NOMO-1 treated with DMSO at 0.1 percent for 48 hours (cell line): ENCODE data around the gene BDP1.
"Not testable (repeated sequence)": the region's sequence is repeated elsewhere in the genome, so short reads cannot be mapped to it uniquely, and the experiment has no call there.

Source experiments
- DNase-seq: peaks from one replicate; lab custom pipeline; 2025; ENCODE audit not compliant: unreplicated experiment; lab: John Stamatoyannopoulos, UW

BDP1 gene

DNA sequence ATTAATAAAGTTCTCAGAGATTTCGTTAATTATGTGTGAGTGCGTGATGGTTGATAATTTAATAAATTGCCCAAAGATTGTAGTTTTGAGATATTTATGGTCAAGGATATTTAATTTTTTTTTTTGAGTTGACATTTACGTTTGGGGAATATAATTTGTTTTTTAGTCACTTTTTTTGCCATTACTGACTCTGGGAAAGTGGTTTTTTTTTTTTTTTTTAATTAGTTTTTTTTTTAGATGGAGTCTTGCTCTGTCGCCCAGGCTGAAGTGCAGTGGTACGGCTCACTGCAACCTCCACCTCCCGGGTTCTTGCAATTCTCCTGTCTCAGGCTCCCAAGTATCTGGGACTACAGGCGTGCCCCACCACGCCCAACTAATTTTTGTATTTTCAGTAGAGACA, 1.7 kb downstream of the BDP1 start:
- DNase-seq, result no peak

DNA sequence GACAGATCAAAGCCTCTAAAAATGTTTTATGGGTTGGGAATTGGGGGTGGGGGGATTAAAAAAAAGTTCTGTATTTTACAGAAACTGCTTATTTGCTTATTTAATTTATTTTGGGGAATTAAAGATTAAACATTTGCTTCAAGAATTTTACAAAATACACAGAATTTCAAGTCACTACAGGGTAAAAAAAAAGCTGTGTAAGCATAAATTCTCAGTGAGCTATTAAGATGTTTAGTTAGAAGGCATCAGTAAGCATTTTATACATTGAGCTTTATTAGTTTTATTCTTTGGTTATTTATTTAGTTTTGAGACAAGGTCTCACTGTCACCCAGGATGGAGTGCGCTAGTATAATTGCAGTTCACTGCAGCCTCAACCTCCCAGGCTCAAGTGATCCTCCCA, 5.2 kb downstream of the BDP1 start:
- no peak for DNase-seq

DNA sequence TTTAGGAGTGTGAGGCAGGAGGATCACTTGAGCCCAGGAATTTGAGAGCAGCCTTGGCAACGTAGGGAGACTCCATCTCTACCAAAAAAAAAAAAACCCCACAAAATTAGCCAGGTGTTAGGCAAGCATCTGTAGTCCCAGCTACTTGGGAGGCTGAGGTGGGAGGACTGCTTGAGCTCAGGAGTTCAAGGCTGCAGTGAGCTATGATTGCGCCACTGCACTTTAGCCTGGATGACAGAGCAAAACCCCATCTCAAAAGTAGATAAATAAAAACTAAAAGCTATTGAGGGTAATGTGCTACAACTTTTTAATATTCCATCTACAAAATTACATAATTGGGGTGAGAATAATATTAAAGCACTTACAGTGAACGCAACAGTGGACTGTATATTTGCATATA, 5.9 kb downstream of the BDP1 start:
- no peak for DNase-seq

DNA sequence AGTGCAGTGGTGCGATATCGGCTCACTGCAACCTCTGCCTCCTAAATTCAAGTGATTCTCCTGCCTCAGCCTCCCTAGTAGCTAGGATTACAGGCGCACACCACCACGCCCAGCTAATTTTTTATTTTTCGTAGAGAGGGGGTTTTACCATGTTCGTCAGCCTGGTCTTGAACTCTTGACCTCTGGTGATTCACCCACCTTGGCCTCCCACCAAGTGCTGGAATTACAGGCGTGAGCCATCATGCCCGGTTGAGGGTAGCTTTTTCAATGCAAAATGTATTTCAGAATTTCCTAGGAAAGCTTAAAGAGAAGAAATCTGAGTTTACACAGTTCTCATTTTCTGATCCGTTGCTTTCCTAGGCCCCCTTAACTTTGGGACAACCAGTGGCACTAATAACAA, 15.7 kb downstream of the BDP1 start:
- no peak for DNase-seq

DNA sequence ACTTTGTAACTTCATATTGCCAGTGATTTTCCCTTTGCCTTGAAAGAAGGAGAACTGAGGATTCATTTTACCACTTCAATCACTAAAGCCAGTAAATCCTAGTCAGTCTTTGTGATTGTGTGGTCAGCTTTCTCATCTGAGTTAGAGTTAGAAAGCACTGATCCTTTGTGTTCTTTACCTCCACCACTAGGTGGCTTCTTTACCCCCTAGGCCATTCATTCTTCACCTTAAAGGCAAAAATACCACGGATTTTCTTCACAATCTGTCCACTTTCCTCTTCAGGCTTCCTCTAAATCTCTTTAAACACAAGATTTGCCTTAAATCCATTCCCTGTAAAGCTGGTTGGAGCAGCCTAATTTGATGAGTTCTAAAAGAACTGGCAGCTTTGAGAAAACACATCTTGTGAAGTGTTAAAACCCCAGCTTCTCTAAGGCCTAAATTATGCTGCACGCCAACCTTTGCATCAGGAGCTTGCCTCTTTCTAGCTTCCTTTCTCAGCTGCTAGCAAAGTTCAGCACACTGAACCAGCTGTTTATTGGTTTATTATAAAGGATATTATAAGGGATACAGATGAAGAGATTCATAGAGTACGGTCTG, 20.4 kb downstream of the BDP1 start:
- DNase-seq, result peak; percentile 6

DNA sequence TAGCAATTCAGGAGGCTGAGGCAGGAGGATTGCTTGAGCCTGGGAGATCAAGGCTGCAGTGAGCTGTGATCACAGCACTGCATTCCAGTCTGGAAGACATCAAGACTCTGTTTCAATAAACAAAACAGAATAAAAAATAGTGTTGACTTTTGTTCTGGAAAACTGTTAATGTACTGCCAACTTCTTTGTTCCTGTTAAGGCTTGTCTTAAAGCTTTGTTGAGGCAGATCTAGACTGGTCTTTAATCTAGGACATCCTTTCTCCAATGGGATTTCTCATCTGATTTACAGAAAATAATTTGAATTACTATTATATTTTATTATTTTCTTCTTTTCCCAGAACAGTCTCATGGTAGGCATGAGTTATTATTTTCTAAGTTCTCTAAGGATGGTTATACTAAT, 26.0 kb downstream of the BDP1 start:
- DNase-seq, result no peak

DNA sequence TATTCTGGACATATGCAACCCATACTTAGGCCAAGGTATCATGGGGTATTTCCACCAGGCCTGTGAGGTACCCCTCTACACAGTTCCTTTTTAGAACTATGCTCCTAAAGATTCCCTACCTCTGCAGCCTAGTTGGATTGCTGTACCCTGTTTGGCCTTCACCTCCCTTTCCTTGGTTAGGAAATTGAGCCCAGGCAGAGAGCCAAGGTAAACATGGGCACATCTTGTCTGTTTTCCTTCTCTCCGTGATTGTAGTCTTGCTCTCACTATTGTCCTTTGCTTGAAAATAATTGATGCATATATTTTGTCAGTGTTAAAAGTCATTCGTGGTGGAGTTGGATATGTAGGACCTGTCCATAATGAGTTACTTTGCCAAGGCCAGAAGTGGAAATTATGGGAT, 26.7 kb downstream of the BDP1 start:
- no peak for DNase-seq

DNA sequence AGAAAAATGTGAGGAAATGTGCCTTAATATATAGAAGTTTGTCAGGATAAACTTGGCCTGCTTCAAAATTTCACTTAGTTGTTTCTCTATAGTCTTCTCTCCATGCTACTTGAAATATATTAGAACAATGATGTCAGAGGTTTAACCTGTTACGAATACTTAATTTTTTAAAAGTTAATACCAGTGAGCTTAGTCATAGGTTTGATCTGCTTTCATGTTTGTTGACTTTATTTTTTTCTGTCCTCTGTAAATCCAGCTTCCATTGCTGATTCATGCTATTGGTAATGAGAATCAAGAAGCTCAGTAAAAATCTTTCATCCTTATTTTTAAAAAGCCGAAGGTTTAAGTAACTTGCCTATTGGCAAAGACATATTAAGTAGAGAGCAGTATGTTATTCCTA, 27.9 kb downstream of the BDP1 start:
- no peak for DNase-seq

DNA sequence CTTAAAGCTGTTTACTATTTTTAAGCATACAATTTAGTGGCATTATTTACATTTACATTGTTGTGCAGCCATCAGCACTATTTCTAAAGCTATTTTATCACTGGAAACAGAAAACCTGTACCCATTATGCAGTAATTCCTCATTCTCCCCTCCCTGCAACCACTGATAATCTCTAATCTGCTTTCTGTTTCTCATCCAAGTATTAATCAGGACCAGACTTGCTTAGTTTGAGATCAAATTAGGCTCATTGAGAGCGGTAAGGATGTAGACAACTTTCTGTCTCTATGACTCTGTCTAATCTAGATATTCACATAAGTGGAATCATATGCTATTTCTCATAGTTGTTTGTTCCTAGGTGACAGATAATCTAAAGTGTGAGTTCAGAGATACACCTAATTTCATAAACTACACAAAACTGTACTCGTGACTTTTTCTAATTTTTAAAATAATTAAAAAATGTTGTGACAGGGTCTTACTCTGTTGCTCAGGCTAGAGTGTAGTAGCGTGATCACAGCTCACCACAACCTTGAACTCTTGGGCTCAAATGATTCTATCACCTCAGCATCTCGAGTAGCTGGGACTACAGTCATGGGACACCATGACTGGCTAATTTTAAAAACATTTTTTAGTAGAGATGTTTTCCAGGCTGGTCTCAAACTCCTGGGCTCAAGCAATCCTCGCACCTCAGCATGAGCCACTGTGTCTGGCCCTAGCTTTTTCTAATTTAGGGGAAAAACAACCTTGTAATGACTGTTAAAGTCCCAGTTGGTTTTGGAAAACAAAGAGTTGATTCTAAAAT, 37.6 kb downstream of the BDP1 start:
- no peak for DNase-seq

DNA sequence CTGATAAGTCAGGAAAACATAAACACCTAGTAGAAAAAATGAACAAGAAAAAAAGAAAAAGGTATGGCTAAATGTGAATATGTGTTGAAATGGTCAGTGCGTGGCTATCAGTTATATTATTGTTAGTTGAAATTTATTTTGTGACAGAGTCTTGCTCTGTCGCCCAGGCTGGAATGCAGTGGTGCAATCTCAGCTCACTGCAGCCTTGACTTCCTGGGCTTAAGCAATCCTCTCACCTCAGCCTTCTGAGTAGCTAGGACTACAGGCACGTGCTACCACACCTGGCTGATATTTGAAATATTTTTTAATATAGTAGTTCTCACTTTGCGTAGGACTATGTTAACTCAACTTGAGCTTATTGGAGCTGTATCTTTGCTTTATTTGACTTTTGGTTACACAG, 38.8 kb downstream of the BDP1 start:
- DNase-seq, result not testable (repeated sequence)

DNA sequence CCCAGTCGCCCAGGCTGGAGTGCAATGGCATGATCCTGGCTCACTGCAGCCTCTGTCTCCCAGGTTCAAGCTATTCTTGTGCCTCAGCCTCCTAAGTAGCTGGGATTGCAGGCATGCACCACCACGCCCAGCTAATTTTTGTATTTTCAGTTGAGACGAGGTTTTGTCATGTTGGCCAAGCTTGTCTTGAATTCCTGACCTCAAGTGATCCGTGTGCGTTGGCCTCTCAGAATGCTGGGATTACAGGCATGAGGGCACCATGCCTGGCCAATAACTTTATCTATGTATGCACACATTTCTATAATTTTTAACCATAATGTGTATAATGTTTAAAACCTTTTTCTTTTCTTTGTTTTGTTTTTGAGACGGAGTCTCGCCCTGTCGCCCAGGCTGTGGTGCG, 43.3 kb downstream of the BDP1 start:
- not testable (repeated sequence) for DNase-seq

DNA sequence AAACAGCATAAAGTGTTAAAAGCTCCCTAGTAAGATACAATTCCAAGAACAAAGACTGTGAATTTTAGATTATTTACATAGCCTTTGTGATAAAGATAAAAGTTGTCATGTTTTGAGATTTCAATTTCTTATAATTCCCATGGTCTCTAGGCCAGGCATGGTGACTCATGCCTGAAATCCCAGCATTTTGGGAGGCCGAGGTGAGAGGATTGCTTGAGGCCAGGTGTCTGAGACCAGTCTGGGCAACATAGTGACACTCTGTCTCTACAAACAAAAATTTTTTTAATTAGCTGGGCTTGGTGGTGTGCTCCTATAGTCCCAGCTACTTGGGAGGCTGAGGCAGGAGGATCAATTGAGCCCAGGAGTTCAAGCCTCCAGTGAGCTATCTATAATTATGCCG, 48.1 kb downstream of the BDP1 start:
- DNase-seq, result no peak

DNA sequence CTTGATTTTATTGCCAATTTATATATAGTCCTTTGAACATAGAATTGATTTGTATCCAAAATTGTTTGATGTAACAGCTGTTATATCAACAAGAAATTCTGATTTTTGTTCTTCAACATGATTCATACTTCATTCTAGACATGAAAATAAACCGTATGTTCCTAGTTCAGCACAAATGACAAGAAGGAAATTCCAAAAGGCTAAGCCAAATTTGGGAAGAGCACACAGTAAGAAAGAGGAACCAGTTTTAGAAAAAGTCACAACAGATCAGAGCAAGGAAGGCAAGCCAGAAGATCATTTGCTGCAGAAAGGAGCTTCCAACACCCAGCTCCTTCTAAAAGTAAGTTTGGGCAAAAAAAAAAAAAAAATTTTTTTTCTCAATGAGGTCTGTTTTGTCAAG, 66.7 kb downstream of the BDP1 start:
- no peak for DNase-seq

DNA sequence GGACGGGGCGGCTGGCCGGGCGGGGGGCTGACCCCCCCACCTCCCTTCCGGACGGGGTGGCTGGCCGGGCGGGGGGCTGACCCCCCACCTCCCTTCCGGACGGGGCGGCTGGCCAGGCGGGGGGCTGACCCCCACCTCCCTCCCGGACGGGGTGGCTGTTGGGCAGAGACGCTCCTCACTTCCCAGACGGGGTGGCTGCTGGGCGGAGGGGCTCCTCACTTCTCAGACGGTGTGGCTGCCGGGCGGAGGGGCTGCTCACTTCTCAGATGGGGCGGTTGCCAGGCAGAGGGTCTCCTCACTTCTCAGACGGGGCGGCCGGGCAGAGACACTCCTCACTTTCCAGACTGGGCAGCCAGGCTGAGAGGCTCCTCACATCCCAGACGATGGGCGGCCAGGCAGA, 70.2 kb downstream of the BDP1 start:
- not testable (repeated sequence) for DNase-seq

DNA sequence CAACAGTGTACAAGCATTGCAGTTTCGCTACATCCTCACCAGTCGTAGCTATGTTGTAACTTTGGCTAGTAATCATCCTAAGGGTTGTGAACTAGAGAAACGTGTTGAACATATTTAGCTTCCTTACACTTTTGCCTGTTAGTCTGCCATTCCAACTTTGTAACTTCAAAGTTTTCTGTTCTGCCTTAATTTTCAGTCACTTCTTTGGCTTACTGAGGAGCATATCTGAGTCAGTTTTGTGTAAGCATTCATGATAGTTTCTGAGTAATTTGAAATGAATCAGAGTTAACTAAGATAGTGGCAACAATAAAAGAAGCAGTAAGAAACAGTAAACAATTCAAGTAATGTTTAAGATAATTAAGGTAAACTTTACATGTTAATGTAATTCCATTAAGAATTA, 72.8 kb downstream of the BDP1 start:
- DNase-seq, result no peak

DNA sequence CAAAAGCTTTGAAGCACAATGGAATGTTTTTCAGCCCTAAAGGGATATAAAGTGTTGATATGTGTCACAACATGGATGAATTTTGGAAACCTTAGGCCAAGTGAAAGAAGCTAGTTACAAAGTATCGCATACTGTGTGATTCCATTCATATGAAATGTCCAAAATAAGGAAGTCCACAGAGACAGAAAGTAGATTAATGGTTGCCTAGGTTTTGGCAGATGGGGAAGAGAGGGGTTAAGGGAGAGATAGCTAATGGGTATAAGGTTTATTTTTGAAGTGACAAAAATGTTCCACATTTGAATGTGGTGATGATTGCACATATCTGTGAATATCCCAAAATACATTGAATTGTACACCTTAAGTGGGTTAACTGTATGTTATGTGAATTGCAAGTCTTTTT, 74.2 kb downstream of the BDP1 start:
- DNase-seq, result peak; percentile 28

DNA sequence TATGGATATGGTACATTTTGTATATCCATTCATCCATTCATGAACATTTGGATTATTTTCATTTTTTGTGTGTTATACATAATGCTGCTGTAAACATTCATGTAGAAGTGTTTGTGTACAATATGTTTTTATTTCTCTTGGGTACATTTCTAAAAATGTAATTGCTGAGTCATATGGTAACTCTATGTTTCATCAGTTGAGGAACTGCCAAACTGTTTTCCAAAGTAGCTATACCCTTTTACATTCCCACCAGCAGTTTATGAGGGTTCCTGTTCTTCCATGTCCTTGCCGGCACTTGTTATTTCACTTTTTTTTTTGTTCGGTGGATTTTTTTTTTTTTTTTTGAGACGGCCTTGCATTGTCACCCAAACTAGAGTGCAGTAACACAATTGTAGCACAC, 77.7 kb downstream of the BDP1 start:
- DNase-seq, result no peak

DNA sequence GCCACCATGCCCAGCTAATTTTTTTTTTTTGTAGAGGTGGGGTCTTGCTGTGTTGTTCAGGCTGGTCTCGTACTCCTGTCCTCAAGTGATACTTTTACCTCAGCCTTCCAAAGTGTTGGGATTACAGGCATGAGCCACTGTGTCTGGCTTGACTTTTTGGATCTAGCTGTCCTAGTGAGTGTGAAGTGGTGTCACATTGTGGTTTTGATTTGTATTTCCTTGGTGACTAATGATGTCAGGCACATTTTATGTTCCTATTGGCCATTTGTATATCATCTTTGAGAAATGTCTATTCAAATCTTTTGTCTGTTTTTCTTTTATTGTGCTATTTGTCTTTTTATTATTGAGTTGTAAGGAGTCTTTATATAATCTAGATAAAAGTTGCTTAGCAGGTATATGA, 78.2 kb downstream of the BDP1 start:
- no peak for DNase-seq

DNA sequence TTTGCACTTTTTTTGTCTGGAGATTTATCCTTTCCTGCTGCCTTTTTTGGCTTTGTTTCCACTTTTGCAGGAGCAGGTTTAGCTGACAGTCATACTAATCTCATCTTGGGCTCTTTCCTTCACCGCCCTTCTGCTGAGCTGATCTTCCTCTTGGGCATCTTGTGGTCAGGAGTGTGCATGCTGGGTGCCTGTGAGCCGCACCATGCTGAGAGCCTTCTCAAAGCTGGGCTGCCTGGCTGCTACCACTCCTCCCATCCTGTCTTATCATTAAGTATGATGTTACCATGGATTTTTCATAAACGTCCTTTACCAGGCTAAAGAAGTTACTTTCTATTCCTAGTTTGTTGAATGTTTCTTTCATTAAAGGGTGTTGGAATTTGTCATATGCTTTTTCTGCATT, 82.2 kb downstream of the BDP1 start:
- DNase-seq, result no peak

DNA sequence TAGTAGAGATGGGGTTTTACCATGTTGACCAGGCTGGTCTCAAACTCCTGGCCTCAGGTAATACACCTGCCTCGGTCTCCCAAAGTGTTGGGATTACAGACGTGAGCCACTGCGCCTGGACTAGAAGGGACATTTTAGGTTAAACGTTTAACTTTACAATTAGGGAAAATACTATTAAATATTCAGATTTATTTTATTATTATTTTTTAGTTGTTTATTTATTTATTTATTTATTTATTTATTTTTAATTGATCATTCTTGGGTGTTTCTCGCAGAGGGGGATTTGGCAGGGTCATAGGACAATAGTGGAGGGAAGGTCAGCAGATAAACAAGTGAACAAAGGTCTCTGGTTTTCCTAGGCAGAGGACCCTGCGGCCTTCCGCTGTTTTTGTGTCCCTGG, 95.4 kb downstream of the BDP1 start:
- not testable (repeated sequence) for DNase-seq

DNA sequence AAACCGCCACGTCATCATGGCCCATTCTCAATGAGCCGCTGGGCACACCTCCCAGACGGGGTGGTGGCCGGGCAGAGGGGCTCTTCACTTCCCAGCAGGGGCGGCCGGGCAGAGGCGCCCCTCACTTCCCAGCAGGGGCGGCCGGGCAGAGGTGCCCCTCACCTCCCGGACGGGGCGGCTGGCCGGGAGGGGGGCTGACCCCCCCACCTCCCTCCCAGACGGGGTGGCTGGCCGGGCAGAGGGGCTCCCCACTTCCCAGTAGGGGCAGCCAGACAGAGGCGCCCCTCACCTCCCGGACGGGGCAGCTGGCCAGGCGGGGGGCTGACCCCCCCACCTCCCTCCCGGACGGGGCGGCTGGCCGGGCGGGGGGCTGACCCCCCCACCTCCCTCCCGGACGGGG, 96.1 kb downstream of the BDP1 start:
- DNase-seq, result not testable (repeated sequence)

DNA sequence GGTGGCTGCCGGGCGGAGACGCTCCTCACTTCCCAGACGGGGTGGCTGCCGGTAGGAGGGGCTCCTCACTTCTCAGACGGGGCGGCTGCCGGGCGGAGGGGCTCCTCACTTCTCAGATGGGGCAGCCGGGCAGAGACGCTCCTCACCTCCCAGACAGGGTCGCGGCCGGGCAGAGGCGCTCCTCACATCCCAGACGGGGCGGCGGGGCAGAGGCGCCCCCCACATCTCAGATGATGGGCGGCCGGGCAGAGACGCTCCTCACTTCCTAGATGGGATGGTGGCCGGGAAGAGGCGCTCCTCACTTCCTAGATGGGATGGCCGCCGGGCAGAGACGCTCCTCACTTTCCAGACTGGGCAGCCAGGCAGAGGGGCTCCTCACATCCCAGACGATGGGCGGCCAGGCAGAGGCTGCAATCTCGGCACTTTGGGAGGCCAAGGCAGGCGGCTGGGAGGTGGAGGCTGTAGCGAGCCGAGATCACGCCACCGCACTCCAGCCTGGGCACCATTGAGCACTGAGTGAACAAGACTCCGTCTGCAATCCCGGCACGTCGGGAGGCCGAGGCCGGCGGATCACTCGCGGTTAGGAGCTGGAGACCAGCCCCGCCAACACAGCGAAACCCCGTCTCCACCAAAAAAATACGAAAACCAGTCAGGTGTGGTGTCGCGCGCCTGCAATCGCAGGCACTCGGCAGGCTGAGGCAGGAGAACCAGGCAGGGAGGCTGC, 96.7 kb downstream of the BDP1 start:
- not testable (repeated sequence) for DNase-seq
